ENCODE data around the gene CISTR.
"Not testable (repeated sequence)": the region's sequence is repeated elsewhere in the genome, so short reads cannot be mapped to it uniquely, and the experiment has no call there.

Gene CISTR

DNA sequence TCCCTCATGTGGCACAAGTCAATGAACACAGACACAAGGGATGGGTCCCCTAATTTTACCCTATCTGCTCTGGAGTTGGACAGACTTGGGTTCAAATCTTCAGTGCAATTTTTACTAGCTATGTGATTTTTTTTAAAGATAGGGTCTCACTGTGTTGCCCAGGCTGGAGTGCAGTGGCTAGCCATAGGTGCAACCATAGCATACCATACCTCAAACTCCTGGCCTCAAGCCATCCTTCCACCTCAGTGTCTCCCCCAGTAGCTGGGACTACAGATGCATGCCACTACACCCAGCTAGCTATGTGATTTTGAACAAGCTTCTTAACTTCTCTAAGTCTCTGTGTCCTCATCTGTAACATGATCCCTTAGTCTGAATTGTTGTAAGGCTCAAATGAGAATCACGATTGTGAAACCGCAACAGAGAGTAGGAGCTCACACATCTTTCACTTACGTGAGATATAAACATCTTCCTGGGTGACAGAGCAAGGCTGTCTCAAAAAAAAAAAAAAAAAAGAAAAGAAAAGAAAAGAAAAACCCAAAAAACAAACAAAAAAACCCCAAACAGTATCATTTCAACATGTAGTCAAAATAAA lies 29.2 kb downstream of the CISTR start:
- no peaks in the 10 kb centered on the region for H3K36me3 ChIP-seq (ENCODE audit: control insufficient read depth, low read length)
- H3K4me1 ChIP-seq (ENCODE audit: control insufficient read depth, low read length): peaks cover 14% of the 10 kb centered on the region
- H3K4me3 ChIP-seq (ENCODE audit: low read length): no peak overlapping the region
- H3K79me2 ChIP-seq (ENCODE audit: control insufficient read depth, low read length): no peaks in the 10 kb centered on the region
- H3F3A ChIP-seq (ENCODE audit: control insufficient read depth, insufficient read depth): no peaks in the 10 kb centered on the region
- H3K27me3 ChIP-seq (ENCODE audit: control insufficient read depth, low read length): no peaks in the 10 kb centered on the region
- H3K4me2 ChIP-seq (ENCODE audit: low read length): no peak overlapping the region
- H3K9me3 ChIP-seq (ENCODE audit: control insufficient read depth, insufficient read depth, low read length): no peaks in the 10 kb centered on the region
- TF ChIP-seq, protein P1, sequence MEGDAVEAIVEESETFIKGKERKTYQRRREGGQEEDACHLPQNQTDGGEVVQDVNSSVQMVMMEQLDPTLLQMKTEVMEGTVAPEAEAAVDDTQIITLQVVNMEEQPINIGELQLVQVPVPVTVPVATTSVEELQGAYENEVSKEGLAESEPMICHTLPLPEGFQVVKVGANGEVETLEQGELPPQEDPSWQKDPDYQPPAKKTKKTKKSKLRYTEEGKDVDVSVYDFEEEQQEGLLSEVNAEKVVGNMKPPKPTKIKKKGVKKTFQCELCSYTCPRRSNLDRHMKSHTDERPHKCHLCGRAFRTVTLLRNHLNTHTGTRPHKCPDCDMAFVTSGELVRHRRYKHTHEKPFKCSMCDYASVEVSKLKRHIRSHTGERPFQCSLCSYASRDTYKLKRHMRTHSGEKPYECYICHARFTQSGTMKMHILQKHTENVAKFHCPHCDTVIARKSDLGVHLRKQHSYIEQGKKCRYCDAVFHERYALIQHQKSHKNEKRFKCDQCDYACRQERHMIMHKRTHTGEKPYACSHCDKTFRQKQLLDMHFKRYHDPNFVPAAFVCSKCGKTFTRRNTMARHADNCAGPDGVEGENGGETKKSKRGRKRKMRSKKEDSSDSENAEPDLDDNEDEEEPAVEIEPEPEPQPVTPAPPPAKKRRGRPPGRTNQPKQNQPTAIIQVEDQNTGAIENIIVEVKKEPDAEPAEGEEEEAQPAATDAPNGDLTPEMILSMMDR (IDR thresholded peaks at IDR 0.05; ENCODE audit: low read depth, low read length, poor library complexity, severe bottlenecking): no peak
- TF ChIP-seq EZH2phosphoT487 (IDR thresholded peaks at IDR 0.05; ENCODE audit: borderline replicate concordance, low read length): no peak
- no peak overlapping the region for H3K27ac ChIP-seq (ENCODE audit: low read depth, low read length)
- no peaks in the 10 kb centered on the region for H4K20me1 ChIP-seq (ENCODE audit: control insufficient read depth, insufficient read depth, low read depth, low read length)
- H3K9me2 ChIP-seq (replicated peaks; ENCODE audit: control insufficient read depth, low read length): no peaks in the 10 kb centered on the region

DNA sequence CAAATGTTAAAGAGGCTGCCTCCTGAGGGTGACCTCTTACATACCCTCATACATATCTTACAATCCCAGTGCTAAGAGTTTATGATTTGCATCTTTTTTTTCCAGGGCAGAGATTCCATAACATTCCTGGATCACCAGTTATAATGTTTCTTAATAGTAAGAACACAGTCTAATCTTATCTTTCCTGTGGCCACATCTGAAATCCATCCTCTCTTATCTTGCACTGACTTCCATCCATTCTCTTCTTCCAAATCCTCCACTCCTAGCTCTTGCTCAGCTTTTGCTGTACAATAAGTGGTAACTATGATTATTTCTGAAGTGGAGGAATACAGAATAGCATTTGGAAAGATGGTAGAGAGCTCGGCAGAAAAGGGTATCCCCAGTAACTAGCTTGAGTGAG lies 30.8 kb downstream of the CISTR start:
- H3F3A ChIP-seq (ENCODE audit: control insufficient read depth, insufficient read depth): no peaks in the 10 kb centered on the region
- no peak overlapping the region for H3K4me3 ChIP-seq (ENCODE audit: low read length)
- no peaks in the 10 kb centered on the region for H3K9me3 ChIP-seq (ENCODE audit: control insufficient read depth, insufficient read depth, low read length)
- no peak overlapping the region for H3K4me2 ChIP-seq (ENCODE audit: low read length)
- no peaks in the 10 kb centered on the region for H3K79me2 ChIP-seq (ENCODE audit: control insufficient read depth, low read length)
- H3K4me1 ChIP-seq (ENCODE audit: control insufficient read depth, low read length): peaks cover 4% of the 10 kb centered on the region
- no peaks in the 10 kb centered on the region for H3K9me2 ChIP-seq (replicated peaks; ENCODE audit: control insufficient read depth, low read length)
- H3K36me3 ChIP-seq (ENCODE audit: control insufficient read depth, low read length): no peaks in the 10 kb centered on the region
- no peaks in the 10 kb centered on the region for H3K27me3 ChIP-seq (ENCODE audit: control insufficient read depth, low read length)
- H4K20me1 ChIP-seq (ENCODE audit: control insufficient read depth, insufficient read depth, low read depth, low read length): no peaks in the 10 kb centered on the region
- no peak overlapping the region for H3K27ac ChIP-seq (ENCODE audit: low read depth, low read length)
- TF ChIP-seq, protein P1 (IDR thresholded peaks at IDR 0.05; ENCODE audit: low read depth, low read length, poor library complexity, severe bottlenecking): no peak
- no peak for TF ChIP-seq EZH2phosphoT487 (IDR thresholded peaks at IDR 0.05; ENCODE audit: borderline replicate concordance, low read length)

DNA sequence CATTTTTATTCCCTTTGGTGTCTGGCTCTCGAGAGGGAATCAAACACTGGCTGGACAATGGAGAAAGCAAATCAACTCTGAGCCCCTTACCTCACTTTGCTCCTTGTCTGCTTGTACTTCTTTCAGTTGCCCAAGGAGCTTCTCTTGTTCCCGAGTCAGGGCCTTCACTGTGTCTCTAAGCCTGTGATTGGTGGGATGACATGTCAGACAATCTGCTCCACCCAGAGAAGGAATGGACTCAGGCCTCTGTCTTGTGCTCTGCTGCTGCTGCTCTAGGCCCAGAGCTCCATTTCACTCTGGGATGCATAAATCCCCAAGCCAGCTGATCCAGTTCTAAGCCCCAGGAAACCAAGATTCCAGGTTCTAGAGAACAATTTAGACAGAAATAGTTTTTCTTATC lies 32.1 kb downstream of the CISTR start:
- H3K36me3 ChIP-seq (ENCODE audit: control insufficient read depth, low read length): no peaks in the 10 kb centered on the region

DNA sequence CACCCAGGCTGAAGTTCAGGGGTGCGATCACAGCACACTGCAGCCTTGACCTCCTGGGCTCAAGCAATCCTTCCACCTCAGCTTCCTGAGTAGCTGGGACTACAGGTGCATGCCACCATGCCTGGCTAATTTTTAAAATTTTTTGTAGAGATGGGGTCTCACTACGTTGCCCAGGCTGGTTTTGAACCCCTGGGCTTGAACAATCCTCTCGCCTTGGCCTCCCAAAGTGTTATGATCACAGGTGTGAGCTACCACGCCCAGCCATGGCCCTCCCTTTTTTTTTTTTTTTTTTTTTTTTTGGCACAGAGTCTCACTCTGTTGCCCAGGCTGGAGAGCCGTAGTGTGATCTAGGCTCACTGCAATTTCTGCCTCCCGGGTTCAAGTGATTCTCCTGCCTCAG lies 33.2 kb downstream of the CISTR start:
- H3K4me2 ChIP-seq (ENCODE audit: low read length); H4K20me1 ChIP-seq (ENCODE audit: control insufficient read depth, insufficient read depth, low read depth, low read length); H3K79me2 ChIP-seq (ENCODE audit: control insufficient read depth, low read length); H3K4me3 ChIP-seq (ENCODE audit: low read length); H3F3A ChIP-seq (ENCODE audit: control insufficient read depth, insufficient read depth); H3K36me3 ChIP-seq (ENCODE audit: control insufficient read depth, low read length); H3K27ac ChIP-seq (ENCODE audit: low read depth, low read length); H3K9me2 ChIP-seq (replicated peaks; ENCODE audit: control insufficient read depth, low read length); H3K27me3 ChIP-seq (ENCODE audit: control insufficient read depth, low read length); H3K9me3 ChIP-seq (ENCODE audit: control insufficient read depth, insufficient read depth, low read length); H3K4me1 ChIP-seq (ENCODE audit: control insufficient read depth, low read length): not testable (repeated sequence)

More for the DNA sequence above, 32.1 kb downstream of the CISTR start:
- no peak overlapping the region for H3K4me2 ChIP-seq (ENCODE audit: low read length)
- no peak for TF ChIP-seq EZH2phosphoT487 (IDR thresholded peaks at IDR 0.05; ENCODE audit: borderline replicate concordance, low read length)
- TF ChIP-seq, protein P1 (IDR thresholded peaks at IDR 0.05; ENCODE audit: low read depth, low read length, poor library complexity, severe bottlenecking): no peak
- no peak overlapping the region for H3K27ac ChIP-seq (ENCODE audit: low read depth, low read length)
- no peaks in the 10 kb centered on the region for H4K20me1 ChIP-seq (ENCODE audit: control insufficient read depth, insufficient read depth, low read depth, low read length)
- H3K4me3 ChIP-seq (ENCODE audit: low read length): no peak overlapping the region
- H3K27me3 ChIP-seq (ENCODE audit: control insufficient read depth, low read length): no peaks in the 10 kb centered on the region
- no peaks in the 10 kb centered on the region for H3K79me2 ChIP-seq (ENCODE audit: control insufficient read depth, low read length)
- no peaks in the 10 kb centered on the region for H3K9me3 ChIP-seq (ENCODE audit: control insufficient read depth, insufficient read depth, low read length)
- no peaks in the 10 kb centered on the region for H3K9me2 ChIP-seq (replicated peaks; ENCODE audit: control insufficient read depth, low read length)
- no peaks in the 10 kb centered on the region for H3F3A ChIP-seq (ENCODE audit: control insufficient read depth, insufficient read depth)
- no peaks in the 10 kb centered on the region for H3K4me1 ChIP-seq (ENCODE audit: control insufficient read depth, low read length)

All from DOHH2 (cell line).